GM06990 (cell line): ENCODE results near the gene PIP5K1B.

Experiments
- DNase-seq: peaks from one replicate; pipeline ENCODE4 v3.0.0-alpha.2; 2011; ENCODE audit not compliant: insufficient read length; ENCODE audit errors: extremely low read depth
- H3K27me3 ChIP-seq: replicated peaks from 2 replicates; pipeline ENCODE4 v1.6.0; 2011; ENCODE audit warnings: low read length; ENCODE audit not compliant: control insufficient read depth, insufficient read depth
- H3K36me3 ChIP-seq: 2 replicates; pipeline ENCODE4 v1.5.1; 2011; ENCODE audit warnings: low read length; ENCODE audit not compliant: control insufficient read depth, insufficient read depth
- H3K4me3 ChIP-seq: replicated peaks from 2 replicates; pipeline ENCODE4 v1.5.1; 2011; ENCODE audit warnings: low read depth, mild to moderate bottlenecking, control low read depth, low read length
- CTCF ChIP-seq: IDR thresholded peaks from 2 replicates; pipeline ENCODE4 v1.5.1; 2011; ENCODE audit warnings: low read length, control low read depth, mild to moderate bottlenecking, inconsistent platforms; ENCODE audit not compliant: insufficient read depth, poor library complexity, severe bottlenecking

Gene PIP5K1B

GRCh38 chr9:68768619-68769018 lies 63.6 kb downstream of the PIP5K1B start:
- Histone ChIP-seq H3K27me3 (no peaks in the 10 kb centered on the region), H3K36me3 (no peaks in the 10 kb centered on the region), H3K4me3 (no peak overlapping the region)
- no peak for TF ChIP-seq CTCF
- DNase-seq: no peak

DNA sequence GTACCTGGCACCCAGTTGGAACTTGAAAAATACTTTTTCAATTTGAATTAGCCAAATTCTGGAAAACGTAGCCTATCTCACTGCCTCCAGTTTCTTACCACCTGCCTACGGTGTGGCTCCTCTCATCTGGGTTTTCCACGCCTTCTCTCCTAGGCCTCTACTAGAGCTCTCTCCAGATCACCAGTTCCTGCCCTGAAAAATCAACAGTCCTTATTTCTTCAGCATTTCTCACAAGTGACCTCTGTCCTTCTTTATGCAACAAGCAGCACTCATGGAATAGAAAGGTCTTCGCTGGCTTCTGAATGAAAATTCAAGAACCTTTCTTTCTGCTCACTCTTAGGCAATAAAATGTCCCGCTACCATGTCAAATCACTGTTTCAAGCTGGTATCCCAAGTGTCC lies 64.8 kb downstream of the PIP5K1B start:
- Histone ChIP-seq H3K36me3 (no peaks in the 10 kb centered on the region), H3K27me3 (no peaks in the 10 kb centered on the region), H3K4me3 (no peak overlapping the region)
- TF ChIP-seq CTCF: no peak
- DNase-seq: no peak

DNA sequence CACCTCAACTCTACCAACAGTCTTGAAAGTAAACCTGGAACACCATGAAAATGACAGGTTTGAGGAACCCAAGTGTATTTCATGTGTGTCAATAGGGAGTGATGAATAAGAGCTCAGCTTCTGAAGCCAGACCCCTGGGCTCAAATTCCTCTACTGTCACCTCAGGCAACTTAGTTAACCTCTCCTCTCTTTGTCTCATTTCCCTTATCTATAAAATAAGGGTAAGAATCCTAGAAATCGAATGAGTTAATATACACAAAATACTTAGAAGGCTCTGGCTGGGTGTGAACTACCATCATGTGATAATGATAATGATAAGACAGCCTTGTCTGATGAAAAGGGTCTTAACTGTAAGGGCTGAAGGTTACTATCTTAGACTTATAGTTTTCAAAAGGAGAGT lies 66.3 kb downstream of the PIP5K1B start:
- DNase-seq: no peak
- Histone ChIP-seq H3K27me3 (no peaks in the 10 kb centered on the region), H3K4me3 (no peak overlapping the region), H3K36me3 (no peaks in the 10 kb centered on the region)
- no peak for TF ChIP-seq CTCF

- Histone ChIP-seq H3K36me3 (no peaks in the 10 kb centered on the region), H3K27me3 (no peaks in the 10 kb centered on the region), H3K4me3 (no peak overlapping the region)
- no peak for DNase-seq
- TF ChIP-seq CTCF: no peak
These were observed 70.1 kb downstream of the PIP5K1B start for GRCh38 chr9:68775003-68775730.

DNA sequence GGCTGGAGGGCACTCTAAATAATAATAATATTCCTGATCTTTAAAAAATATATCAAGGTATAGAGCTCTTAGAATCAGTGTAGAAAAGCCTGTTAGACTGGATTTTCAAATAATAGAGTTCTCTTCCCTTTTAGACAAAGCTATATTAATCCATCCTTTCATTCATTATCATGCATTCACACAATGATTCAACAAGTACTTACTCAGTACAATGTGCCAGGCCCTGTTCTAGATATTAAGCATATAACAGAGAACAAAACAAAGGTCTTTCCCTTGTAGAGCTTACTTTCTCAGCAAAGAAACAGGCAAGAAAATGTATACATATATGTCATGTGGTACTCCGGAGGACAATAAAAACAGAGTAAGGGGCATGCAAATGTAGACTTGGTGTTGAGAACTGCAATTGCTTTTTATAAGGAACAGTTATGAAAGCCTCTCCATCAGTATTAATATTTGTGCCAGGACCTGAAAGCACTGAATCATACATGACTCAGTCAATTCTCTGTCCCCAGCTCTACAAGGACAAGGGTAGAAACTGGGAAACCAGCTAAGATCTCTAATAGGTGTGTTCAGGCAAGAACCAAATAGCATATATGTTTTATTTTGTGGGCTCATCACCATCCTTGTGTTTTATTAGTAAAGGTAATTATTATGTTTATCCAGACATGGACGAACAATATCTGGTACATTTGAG lies 72.2 kb downstream of the PIP5K1B start:
- H3K27me3 ChIP-seq: no peaks in the 10 kb centered on the region
- DNase-seq: no peak
- no peak for TF ChIP-seq CTCF
- no peaks in the 10 kb centered on the region for H3K36me3 ChIP-seq
- no peak overlapping the region for H3K4me3 ChIP-seq
